Endothelial cell of umbilical vein (primary cell): ENCODE results near the gene GLRA1. TPM values are rescaled to one million over a fixed set of nuclear protein-coding genes. Genes with fewer than 3 reads are reported as not detected.

ENCODE experiments used
- BruUV-seq: library from RNA; stranded (reverse); fragments of 400-500 nt; replicated peaks from 2 replicates; lab custom pipeline; 2021; lab: Mats Ljungman, UMichigan
- CTCF ChIA-PET: fragments of 300-600, 350-600 bp; sonication (Branson Sonifier 250); formaldehyde crosslinking; loops from one replicate; lab custom pipeline; 2021; ENCODE audit warnings: antibody characterized with exemption, inconsistent platforms; lab: Charles Lee
- POLR2A ChIA-PET: fragments of 300-600, 350-600 bp; sonication (Branson Sonifier 250); formaldehyde crosslinking; loops from one replicate; lab custom pipeline; 2021; ENCODE audit warnings: antibody characterized with exemption, inconsistent platforms; lab: Charles Lee
- DNase-seq: peaks from one replicate; pipeline ENCODE4 v3.0.0-alpha.2; 2011; ENCODE audit warnings: low read depth, low spot score
- FAIRE-seq: peaks from 2 replicates; lab custom pipeline; 2011; peaks lifted over from hg19 to GRCh38; lab: Jason Lieb, UNC
- H2AFZ ChIP-seq: 2 replicates; pipeline ENCODE4 v1.6.0; 2012; ENCODE audit warnings: low read depth, low read length, control low read depth, inconsistent platforms
- H3K27ac ChIP-seq: 2 replicates; pipeline ENCODE4 v1.5.1; 2011; ENCODE audit warnings: low read depth, mild to moderate bottlenecking, control low read depth, low read length, moderate library complexity; ENCODE audit not compliant: insufficient read depth
- H3K27me3 ChIP-seq, 2 experiments: 2 replicates each; pipeline versions ENCODE4 v1.6.0 to v1.6.1; 2011; ENCODE audit warnings: low read length in 2 of 2, mixed read lengths in 1 of 2; ENCODE audit not compliant: control insufficient read depth in 2 of 2, insufficient read depth in 2 of 2
- H3K36me3 ChIP-seq, 2 experiments: 2 replicates in 1 of 2; 3 replicates in 1 of 2; pipeline ENCODE4 v1.5.1; 2011; ENCODE audit warnings: low read length in 2 of 2, mild to moderate bottlenecking in 1 of 2, moderate library complexity in 1 of 2; ENCODE audit not compliant: control insufficient read depth in 2 of 2, insufficient read depth in 2 of 2; ENCODE audit errors: extremely low read depth in 1 of 2
- H3K4me1 ChIP-seq: 3 replicates; pipeline ENCODE4 v1.5.1; 2011; ENCODE audit warnings: mild to moderate bottlenecking, low read length; ENCODE audit not compliant: control insufficient read depth, insufficient read depth; ENCODE audit errors: extremely low read depth
- H3K4me2 ChIP-seq: 2 replicates; pipeline ENCODE4 v1.6.1; 2011; ENCODE audit warnings: low read length, control low read depth, mixed read lengths; ENCODE audit not compliant: insufficient read depth
- H3K4me3 ChIP-seq, 3 experiments: fragments of 200-600 bp in 1 of 3; sonication (generic), shearing (Covaris generic) in 1 of 3; replicated peaks in 1 of 3; 2 replicates each; pipeline ENCODE4 v1.5.1; 2011 to 2016; ENCODE audit warnings: control low read depth in 3 of 3, low read length in 3 of 3, mild to moderate bottlenecking in 2 of 3, inconsistent platforms in 1 of 3, low read depth in 1 of 3, moderate library complexity in 1 of 3; ENCODE audit not compliant: insufficient read depth in 1 of 3
- H3K79me2 ChIP-seq: 2 replicates; pipeline ENCODE4 v1.6.0; 2012; ENCODE audit warnings: low read length, inconsistent platforms; ENCODE audit not compliant: control insufficient read depth, insufficient read depth
- H3K9ac ChIP-seq: replicated peaks from 2 replicates; pipeline ENCODE3; 2011; ENCODE audit warnings: low read length, control low read depth; ENCODE audit not compliant: insufficient read depth; ENCODE audit errors: extremely low read depth
- H3K9me1 ChIP-seq: replicated peaks from 3 replicates; pipeline ENCODE4 v1.6.0; 2011; ENCODE audit warnings: mild to moderate bottlenecking, low read length; ENCODE audit not compliant: control insufficient read depth, insufficient read depth; ENCODE audit errors: extremely low read depth
- H3K9me3 ChIP-seq: replicated peaks from 2 replicates; pipeline ENCODE4 v1.5.1; 2012; ENCODE audit warnings: low read length, inconsistent platforms; ENCODE audit not compliant: control insufficient read depth, insufficient read depth
- H4K20me1 ChIP-seq: replicated peaks from 2 replicates; pipeline ENCODE3; 2011; ENCODE audit warnings: mild to moderate bottlenecking, low read length; ENCODE audit not compliant: control insufficient read depth, insufficient read depth; ENCODE audit errors: extremely low read depth
- EZH2 ChIP-seq: IDR thresholded peaks from 2 replicates; pipeline ENCODE4 v1.6.1; 2012; ENCODE audit warnings: borderline replicate concordance, low read depth, mild to moderate bottlenecking, moderate library complexity, low read length, inconsistent platforms; ENCODE audit not compliant: severe bottlenecking
- JUN ChIP-seq: IDR thresholded peaks from 2 replicates; pipeline ENCODE4 v1.6.1; 2011; ENCODE audit warnings: borderline replicate concordance, low read depth; ENCODE audit not compliant: insufficient read length, insufficient read depth
- MYC ChIP-seq: IDR thresholded peaks from one replicate; pipeline ENCODE4 v1.6.1; 2011; ENCODE audit warnings: mild to moderate bottlenecking, low read depth, low read length
- POLR2A ChIP-seq: IDR thresholded peaks from 2 replicates; pipeline ENCODE4 v1.6.1; 2012; ENCODE audit warnings: low read depth, mild to moderate bottlenecking, control low read depth, low read length
- dilution Hi-C: fragments of 300-500 bp; cut with MboI; formaldehyde crosslinking; loops from one replicate; pipeline ENCODE4 v1.15.0; 2019; ENCODE audit warnings: low sequenced_read_pairs; ENCODE audit not compliant: extremely low pct_ligation_motif_present
- intact Hi-C: fragments of 100-400 bp; cut with micrococcal nuclease; formaldehyde crosslinking; loops from one replicate; pipeline ENCODE4 v1.10.0; 2022
- polyA plus RNA-seq, 4 experiments: library from polyadenylated mRNA; depleted of rRNA in 3 of 4; stranded (reverse) in 3 of 4; unstranded in 1 of 4; fragments of >200 nt; gene quantifications; 2 replicates each; pipeline versions ENCODE4 v1.2.1 to v1.2.3, GENCODE V29; 2011 to 2012; ENCODE audit warnings: missing spikeins in 1 of 4
- total RNA-seq: library from RNA; stranded (reverse); gene quantifications from 2 replicates; pipeline ENCODE4 v1.2.3, GENCODE V29; 2021
- TF ChIP-seq, protein P1 (sequence below): IDR thresholded peaks from 2 replicates; pipeline ENCODE4 v1.6.1; 2011; ENCODE audit not compliant: insufficient read depth, insufficient read length
- TF ChIP-seq, protein P2 (sequence below), 2 donors: IDR thresholded peaks; 1 replicate in 1 of 2; 2 replicates in 1 of 2; pipeline ENCODE4 v1.5.1; 2011; ENCODE audit warnings: low read length in 2 of 2, mild to moderate bottlenecking in 2 of 2, moderate library complexity in 2 of 2, control low read depth in 1 of 2, inconsistent platforms in 1 of 2, low read depth in 1 of 2; ENCODE audit not compliant: insufficient read depth in 1 of 2; ENCODE audit errors: extremely low read depth in 1 of 2

The GLRA1 gene
- total and polyA plus RNA-seq, 2 donors (not counting 3 experiments of a cell fraction or from before 2014, with no cell fraction given) = not detected

- intact Hi-C loops = no loop called here
- DNase-seq = no peak
- no peak overlapping the region for H2AFZ ChIP-seq
Observed at GRCh38 chr5:151899399-151899798, 25.3 kb downstream of the GLRA1 start.

GRCh38 chr5:151897896-151898295 lies 26.8 kb downstream of the GLRA1 start:
- no TSS peak for BruUV-seq
- no peaks in the 10 kb centered on the region for H3K4me1 ChIP-seq
- dilution Hi-C loops = no loop called here
- no peak overlapping the region for H3K4me3 ChIP-seq
- ChIA-PET CTCF (no interaction called here), POLR2A (no interaction called here)
- H3K27me3 ChIP-seq = no peaks in the 10 kb centered on the region
- no peak overlapping the region for H3K9ac ChIP-seq
- TF ChIP-seq, protein P1, sequence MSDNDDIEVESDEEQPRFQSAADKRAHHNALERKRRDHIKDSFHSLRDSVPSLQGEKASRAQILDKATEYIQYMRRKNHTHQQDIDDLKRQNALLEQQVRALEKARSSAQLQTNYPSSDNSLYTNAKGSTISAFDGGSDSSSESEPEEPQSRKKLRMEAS = no peak
- TF ChIP-seq JUN = no peak
- TF ChIP-seq, protein P2, sequence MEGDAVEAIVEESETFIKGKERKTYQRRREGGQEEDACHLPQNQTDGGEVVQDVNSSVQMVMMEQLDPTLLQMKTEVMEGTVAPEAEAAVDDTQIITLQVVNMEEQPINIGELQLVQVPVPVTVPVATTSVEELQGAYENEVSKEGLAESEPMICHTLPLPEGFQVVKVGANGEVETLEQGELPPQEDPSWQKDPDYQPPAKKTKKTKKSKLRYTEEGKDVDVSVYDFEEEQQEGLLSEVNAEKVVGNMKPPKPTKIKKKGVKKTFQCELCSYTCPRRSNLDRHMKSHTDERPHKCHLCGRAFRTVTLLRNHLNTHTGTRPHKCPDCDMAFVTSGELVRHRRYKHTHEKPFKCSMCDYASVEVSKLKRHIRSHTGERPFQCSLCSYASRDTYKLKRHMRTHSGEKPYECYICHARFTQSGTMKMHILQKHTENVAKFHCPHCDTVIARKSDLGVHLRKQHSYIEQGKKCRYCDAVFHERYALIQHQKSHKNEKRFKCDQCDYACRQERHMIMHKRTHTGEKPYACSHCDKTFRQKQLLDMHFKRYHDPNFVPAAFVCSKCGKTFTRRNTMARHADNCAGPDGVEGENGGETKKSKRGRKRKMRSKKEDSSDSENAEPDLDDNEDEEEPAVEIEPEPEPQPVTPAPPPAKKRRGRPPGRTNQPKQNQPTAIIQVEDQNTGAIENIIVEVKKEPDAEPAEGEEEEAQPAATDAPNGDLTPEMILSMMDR (IDR thresholded peaks at IDR 0.05; ENCODE audit: extremely low read depth in 1 of 2, insufficient read depth in 1 of 2, low read depth in 1 of 2, low read length in 2 of 2) = no peak
- no peak for TF ChIP-seq POLR2A
- no peaks in the 10 kb centered on the region for H3K9me3 ChIP-seq
- no peak overlapping the region for H3K27ac ChIP-seq
- no peaks in the 10 kb centered on the region for H3K79me2 ChIP-seq
- DNase-seq (no peak), FAIRE-seq (no peak)
- no peak overlapping the region for H2AFZ ChIP-seq
- H3K36me3 ChIP-seq = no peaks in the 10 kb centered on the region
- H3K9me1 ChIP-seq = no peaks in the 10 kb centered on the region
- no peak overlapping the region for H3K4me2 ChIP-seq
- H4K20me1 ChIP-seq = no peaks in the 10 kb centered on the region
- intact Hi-C loops = no loop called here

More at GRCh38 chr5:151899399-151899798, 25.3 kb downstream of the GLRA1 start:
- Histone ChIP-seq H3K4me1 (no peaks in the 10 kb centered on the region), H3K79me2 (no peaks in the 10 kb centered on the region), H3K36me3 (no peaks in the 10 kb centered on the region), H3K9me1 (no peaks in the 10 kb centered on the region), H4K20me1 (no peaks in the 10 kb centered on the region), H3K4me3 (no peak overlapping the region), H3K27me3 (no peaks in the 10 kb centered on the region), H3K9me3 (no peaks in the 10 kb centered on the region), H3K9ac (no peak overlapping the region), H3K27ac (no peak overlapping the region), H3K4me2 (no peak overlapping the region)
- BruUV-seq = no TSS peak
- TF ChIP-seq EZH2 = no peak
- no peak for TF ChIP-seq MYC
- FAIRE-seq = no peak
- ChIA-PET CTCF (no interaction called here), POLR2A (no interaction called here)
- dilution Hi-C loops = no loop called here
